B cell (primary cell): Measurements from ENCODE around the gene LIPM. TPM values are rescaled to one million over a fixed set of nuclear protein-coding genes. Genes with fewer than 3 reads are reported as not detected.

ENCODE experiments used
- ATAC-seq: fragments of 200-7000 bp; cut with Tn5 transposase; one replicate; pipeline ENCODE4 v1.10.0; 2021; ENCODE audit warnings: low read depth, mild to moderate bottlenecking, moderate number of reproducible peaks, moderate library complexity
- CTCF ChIA-PET: fragments of 350-600 bp; sonication (Branson Sonifier 250); formaldehyde crosslinking; loops from one replicate; lab custom pipeline; 2021; ENCODE audit warnings: antibody characterized with exemption, inconsistent platforms; lab: Charles Lee
- POLR2A ChIA-PET: fragments of 350-600 bp; sonication (Branson Sonifier 250); formaldehyde crosslinking; loops from one replicate; lab custom pipeline; 2021; ENCODE audit warnings: antibody characterized with exemption; lab: Charles Lee
- DNase-seq: peaks from one replicate; pipeline ENCODE4 v3.0.0; 2013
- H2AFZ ChIP-seq: 2 replicates; pipeline ENCODE4 v1.6.1; 2012; ENCODE audit warnings: mild to moderate bottlenecking, low read depth, low read length; ENCODE audit not compliant: insufficient read depth, poor library complexity, severe bottlenecking
- H3K27ac ChIP-seq, 2 donors: 1 replicate in 1 of 2; 2 replicates in 1 of 2; pipeline ENCODE4 v1.5.1; 2012 to 2013; ENCODE audit warnings: low read length in 2 of 2, mild to moderate bottlenecking in 2 of 2, moderate library complexity in 1 of 2
- H3K27me3 ChIP-seq, 4 experiments: fragments of 200-600 bp in 1 of 4; sonication (generic) in 1 of 4; replicated peaks in 1 of 4; 1 replicate in 2 of 4; 2 replicates in 2 of 4; pipeline versions ENCODE4 v1.6.1 to v1.7.0; 2013 to 2016; ENCODE audit warnings: low read length in 3 of 4, mild to moderate bottlenecking in 2 of 4, mixed read lengths in 1 of 4, moderate library complexity in 1 of 4; ENCODE audit not compliant: insufficient read depth in 4 of 4, control insufficient read depth in 3 of 4; ENCODE audit errors: control extremely low read depth in 1 of 4
- H3K36me3 ChIP-seq, 2 experiments: replicated peaks in 1 of 2; 1 replicate in 1 of 2; 2 replicates in 1 of 2; pipeline versions ENCODE4 v1.6.1 to v1.7.1; 2013; ENCODE audit warnings: low read length in 1 of 2; ENCODE audit not compliant: insufficient read depth in 2 of 2, control insufficient read depth in 1 of 2; ENCODE audit errors: control extremely low read depth in 1 of 2, extremely low read depth in 1 of 2
- H3K4me1 ChIP-seq, 2 donors: fragments of 200-600 bp in 1 of 2; sonication (generic) in 1 of 2; 1 replicate in 1 of 2; 2 replicates in 1 of 2; pipeline versions ENCODE4 v1.5.1 to v1.6.1; 2013 to 2017; ENCODE audit warnings: low read length in 2 of 2; ENCODE audit not compliant: control insufficient read depth in 2 of 2, insufficient read depth in 2 of 2
- H3K4me2 ChIP-seq: replicated peaks from 2 replicates; pipeline ENCODE3; 2012; ENCODE audit warnings: mild to moderate bottlenecking, low read depth, low read length; ENCODE audit not compliant: poor library complexity, severe bottlenecking
- H3K4me3 ChIP-seq, 5 experiments: fragments of 200-600 bp in 1 of 5; sonication (generic) in 1 of 5; 1 replicate in 3 of 5; 2 replicates in 2 of 5; pipeline versions ENCODE4 v1.5.1 to v1.7.0; 2011 to 2016; ENCODE audit warnings: low read length in 4 of 5, mild to moderate bottlenecking in 4 of 5, low read depth in 2 of 5, control low read depth in 1 of 5, moderate library complexity in 1 of 5; ENCODE audit not compliant: insufficient read depth in 1 of 5; ENCODE audit errors: control extremely low read depth in 1 of 5, extremely low read depth in 1 of 5
- H3K79me2 ChIP-seq: fragments of 200-600 bp; sonication (generic); one replicate; pipeline ENCODE4 v1.6.0; 2016; ENCODE audit warnings: low read length; ENCODE audit not compliant: control insufficient read depth, insufficient read depth
- H3K9ac ChIP-seq: fragments of 200-600 bp; sonication (generic); 2 replicates; pipeline ENCODE4 v1.6.1; 2017; ENCODE audit warnings: mild to moderate bottlenecking, low read length, moderate library complexity
- H3K9me3 ChIP-seq, 3 donors: one replicate each; pipeline versions ENCODE4 v1.6.1 to v1.7.1; 2013; ENCODE audit warnings: low read length in 2 of 3; ENCODE audit not compliant: control insufficient read depth in 2 of 3, insufficient read depth in 1 of 3; ENCODE audit errors: control extremely low read depth in 1 of 3
- H4K20me1 ChIP-seq: 2 replicates; pipeline ENCODE4 v1.6.0; 2012; ENCODE audit warnings: mild to moderate bottlenecking, low read length; ENCODE audit not compliant: insufficient read depth, control insufficient read depth, poor library complexity, severe bottlenecking
- H3K27ac Mint-ChIP-seq: one replicate; pipeline ENCODE4 v1.8.0; 2021; ENCODE audit warnings: mixed read lengths
- H3K27me3 Mint-ChIP-seq: one replicate; pipeline ENCODE4 v1.8.0; 2021; ENCODE audit warnings: mixed read lengths
- H3K4me1 Mint-ChIP-seq: one replicate; pipeline ENCODE4 v1.8.0; 2021; ENCODE audit warnings: mixed read lengths
- H3K4me3 Mint-ChIP-seq: one replicate; pipeline ENCODE4 v1.8.0; 2021; ENCODE audit warnings: mixed read lengths
- H3K9me3 Mint-ChIP-seq: one replicate; pipeline ENCODE4 v1.8.0; 2022; ENCODE audit warnings: mixed read lengths; ENCODE audit not compliant: insufficient read depth
- EZH2 ChIP-seq: IDR thresholded peaks from 2 replicates; pipeline ENCODE4 v1.6.1; 2012; ENCODE audit warnings: borderline replicate concordance, low read depth, mild to moderate bottlenecking, moderate library complexity, low read length; ENCODE audit not compliant: insufficient read depth, poor library complexity, severe bottlenecking
- WGBS: methylation state at CpG from one replicate; pipeline ENCODE4 v1.1.5; 2013; ENCODE audit warnings: missing lambda C conversion rate; ENCODE audit not compliant: insufficient coverage; 5-methylcytosine and 5-hydroxymethylcytosine counted together
- intact Hi-C: fragments of 100-400 bp; cut with micrococcal nuclease; formaldehyde crosslinking; loops from one replicate; pipeline ENCODE4 v1.10.0; 2022
- polyA plus RNA-seq: library from polyadenylated mRNA; depleted of rRNA; stranded (reverse); fragments of >200 nt; gene quantifications from 2 replicates; pipeline ENCODE4 v1.2.3, GENCODE V29; 2012
- total RNA-seq, 2 donors: library from RNA; stranded (reverse); fragments of 120-200 nt in 1 of 2; gene quantifications; 1 replicate in 1 of 2; 2 replicates in 1 of 2; pipeline versions ENCODE4 v1.2.3 to v1.2.4, GENCODE V29; 2013 to 2022
- TF ChIP-seq, protein P1 (sequence below): fragments of 200-600 bp; IDR thresholded peaks from one replicate; pipeline ENCODE4 v1.8.0; 2022; ENCODE audit warnings: antibody characterized with exemption, mild to moderate bottlenecking

The LIPM gene
- total and polyA plus RNA-seq, 2 donors (not counting 1 experiment from before 2014, with no cell fraction given): not detected

DNA sequence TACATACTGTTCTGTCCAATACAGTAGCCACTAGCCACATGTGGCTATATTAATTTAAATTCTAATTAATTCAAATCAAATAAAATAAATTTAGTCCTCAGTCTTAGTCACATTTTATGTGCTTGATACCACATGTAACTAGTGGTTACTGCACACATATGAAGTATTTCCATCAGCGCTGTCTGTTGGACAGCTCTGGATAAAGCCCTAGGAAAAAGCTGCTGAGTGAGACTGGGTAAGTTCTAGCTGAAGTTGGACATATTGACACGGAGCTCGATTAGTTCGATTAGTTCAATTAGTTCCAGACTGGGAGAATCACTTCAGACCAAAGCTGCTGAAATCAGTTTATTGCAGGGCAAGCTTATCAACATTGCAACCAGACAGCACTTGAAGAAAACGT, 15.1 kb upstream of the LIPM start:
- H3K79me2 ChIP-seq: no peaks in the 10 kb centered on the region
- POLR2A ChIA-PET: no interaction called here
- Mint-ChIP-seq H3K27me3 (peaks cover 7% of the 10 kb centered on the region), H3K4me3 (no peak overlapping the region), H3K9me3 (no peaks in the 10 kb centered on the region), H3K4me1 (no peaks in the 10 kb centered on the region), H3K27ac (no peak overlapping the region)
- no peaks in the 10 kb centered on the region for H3K4me1 ChIP-seq
- H3K9ac ChIP-seq: no peak overlapping the region
- H3K27me3 ChIP-seq: no peaks in the 10 kb centered on the region
- H3K27ac ChIP-seq: no peak overlapping the region
- H2AFZ ChIP-seq: no peak overlapping the region
- DNase-seq (no peak), ATAC-seq (no peak)
- H4K20me1 ChIP-seq: no peaks in the 10 kb centered on the region
- TF ChIP-seq, protein P1, sequence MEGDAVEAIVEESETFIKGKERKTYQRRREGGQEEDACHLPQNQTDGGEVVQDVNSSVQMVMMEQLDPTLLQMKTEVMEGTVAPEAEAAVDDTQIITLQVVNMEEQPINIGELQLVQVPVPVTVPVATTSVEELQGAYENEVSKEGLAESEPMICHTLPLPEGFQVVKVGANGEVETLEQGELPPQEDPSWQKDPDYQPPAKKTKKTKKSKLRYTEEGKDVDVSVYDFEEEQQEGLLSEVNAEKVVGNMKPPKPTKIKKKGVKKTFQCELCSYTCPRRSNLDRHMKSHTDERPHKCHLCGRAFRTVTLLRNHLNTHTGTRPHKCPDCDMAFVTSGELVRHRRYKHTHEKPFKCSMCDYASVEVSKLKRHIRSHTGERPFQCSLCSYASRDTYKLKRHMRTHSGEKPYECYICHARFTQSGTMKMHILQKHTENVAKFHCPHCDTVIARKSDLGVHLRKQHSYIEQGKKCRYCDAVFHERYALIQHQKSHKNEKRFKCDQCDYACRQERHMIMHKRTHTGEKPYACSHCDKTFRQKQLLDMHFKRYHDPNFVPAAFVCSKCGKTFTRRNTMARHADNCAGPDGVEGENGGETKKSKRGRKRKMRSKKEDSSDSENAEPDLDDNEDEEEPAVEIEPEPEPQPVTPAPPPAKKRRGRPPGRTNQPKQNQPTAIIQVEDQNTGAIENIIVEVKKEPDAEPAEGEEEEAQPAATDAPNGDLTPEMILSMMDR: no peak
- no peak for TF ChIP-seq EZH2
- H3K4me3 ChIP-seq: no peak overlapping the region
- no peaks in the 10 kb centered on the region for H3K36me3 ChIP-seq
- WGBS: 98% methylated on average over 4 of the region's 5 CpGs
- H3K4me2 ChIP-seq: no peak overlapping the region
- CTCF ChIA-PET: no interaction called here
- intact Hi-C loops: no loop called here
- no peaks in the 10 kb centered on the region for H3K9me3 ChIP-seq

DNA sequence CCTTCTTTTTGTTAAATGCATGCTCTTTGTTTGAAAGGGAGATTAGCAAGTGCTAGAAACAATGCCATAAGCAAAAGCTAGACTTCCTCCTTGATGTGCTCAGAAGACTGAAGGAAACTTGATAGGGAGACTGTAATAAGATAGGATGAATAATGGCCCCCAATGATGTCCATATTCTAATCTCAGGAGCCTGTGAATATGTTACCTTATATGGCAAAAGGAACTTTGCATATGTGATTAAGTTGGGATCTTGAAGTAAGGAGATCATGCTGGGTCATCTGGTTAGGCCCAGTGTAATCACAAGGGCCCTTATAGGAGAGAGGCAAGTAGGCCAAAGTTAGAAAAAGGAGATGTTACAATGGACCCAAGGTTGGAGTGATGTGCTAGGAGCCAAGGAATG, 13.6 kb upstream of the LIPM start:
- DNase-seq (no peak), ATAC-seq (no peak)
- no peak for TF ChIP-seq EZH2
- TF ChIP-seq, protein P1: no peak
- POLR2A ChIA-PET: no interaction called here
- H4K20me1 ChIP-seq: no peaks in the 10 kb centered on the region
- H3K4me2 ChIP-seq: no peak overlapping the region
- no peaks in the 10 kb centered on the region for H3K9me3 Mint-ChIP-seq
- H3K27me3 ChIP-seq: no peaks in the 10 kb centered on the region
- H3K4me3 ChIP-seq: no peak overlapping the region
- no peaks in the 10 kb centered on the region for H3K36me3 ChIP-seq
- no peak overlapping the region for H2AFZ ChIP-seq
- no peak overlapping the region for H3K4me3 Mint-ChIP-seq
- CTCF ChIA-PET: no interaction called here
- no peaks in the 10 kb centered on the region for H3K4me1 Mint-ChIP-seq
- no peaks in the 10 kb centered on the region for H3K79me2 ChIP-seq
- no peak overlapping the region for H3K27ac Mint-ChIP-seq
- no peaks in the 10 kb centered on the region for H3K4me1 ChIP-seq
- intact Hi-C loops: no loop called here
- H3K27ac ChIP-seq: no peak overlapping the region
- H3K9ac ChIP-seq: no peak overlapping the region
- H3K27me3 Mint-ChIP-seq: peaks cover 7% of the 10 kb centered on the region
- no peaks in the 10 kb centered on the region for H3K9me3 ChIP-seq
